HG03575 (cell line): ENCODE data around the gene MXRA8.

Experiments
- ATAC-seq: cut with Tn5 transposase; IDR thresholded peaks from one replicate; pipeline ENCODE4 v1.9.1; 2021; ENCODE audit not compliant: unreplicated experiment, insufficient number of reproducible peaks, low FRiP score; ENCODE audit errors: extremely low read depth

The MXRA8 gene

GRCh38 chr1:1314678-1315335, 43.5 kb downstream of the MXRA8 start:
- ATAC-seq: no peak

- ATAC-seq: no peak
These were observed 44.1 kb downstream of the MXRA8 start for GRCh38 chr1:1314237-1314586.

- no peak for ATAC-seq
These were observed 44.7 kb downstream of the MXRA8 start for GRCh38 chr1:1313500-1314236.

- no peak for ATAC-seq
These were observed 45.7 kb downstream of the MXRA8 start for GRCh38 chr1:1312450-1313314.

GRCh38 chr1:1311107-1312104, 46.9 kb downstream of the MXRA8 start:
- no peak for ATAC-seq

GRCh38 chr1:1310476-1311053, 47.8 kb downstream of the MXRA8 start:
- no peak for ATAC-seq

- no peak for ATAC-seq
These were observed 48.3 kb downstream of the MXRA8 start for GRCh38 chr1:1310109-1310385.

GRCh38 chr1:1309251-1310108, 48.9 kb downstream of the MXRA8 start:
- ATAC-seq: no peak

GRCh38 chr1:1308756-1309250, 49.6 kb downstream of the MXRA8 start:
- no peak for ATAC-seq

- ATAC-seq: no peak
These were observed 50.2 kb downstream of the MXRA8 start, which contains the start of the genes ACAP3 and PUSL1 for GRCh38 chr1:1307923-1308755. Gene ACAP3 (minus strand): TSS chr1:1307930. CDS start chr1:1307815, 115 bp downstream. Gene PUSL1 (plus strand): TSS chr1:1308597. CDS start chr1:1308644, 47 bp downstream.

- ATAC-seq: no peak
These were observed 51.0 kb downstream of the MXRA8 start for GRCh38 chr1:1307261-1307922.

- ATAC-seq: no peak
These were observed 51.6 kb downstream of the MXRA8 start for GRCh38 chr1:1306661-1307260.

- ATAC-seq: no peak
These were observed 52.2 kb downstream of the MXRA8 start for GRCh38 chr1:1306070-1306660.

GRCh38 chr1:1305300-1306069, 52.9 kb downstream of the MXRA8 start:
- ATAC-seq: no peak
